Liver (tissue), 3 donors: ENCODE data around the gene SGPP2.

Experiments used
- CTCF ChIP-seq: fragments of 150-350 bp; IDR thresholded peaks from 2 replicates; pipeline ENCODE4 v1.5.1; 2017; ENCODE audit warnings: improper control_type of control experiment, low read depth, low read length; ENCODE audit not compliant: missing input control
- EGR1 ChIP-seq, 2 donors: IDR thresholded peaks; 2 replicates each; pipeline ENCODE4 v1.6.1; 2016 to 2018; ENCODE audit warnings: antibody characterized with exemption in 2 of 2, low read depth in 2 of 2
- GABPA ChIP-seq, 2 donors: IDR thresholded peaks in 1 of 2; conservative IDR thresholded peaks in 1 of 2; 2 replicates each; pipeline ENCODE4 v1.6.1; 2016; ENCODE audit warnings: antibody characterized with exemption in 2 of 2, mild to moderate bottlenecking in 1 of 2, moderate library complexity in 1 of 2
- JUND ChIP-seq, 2 donors: IDR thresholded peaks; 2 replicates each; pipeline ENCODE4 v1.6.1; 2016; ENCODE audit warnings: antibody characterized with exemption in 2 of 2
- RAD21 ChIP-seq, 2 donors: IDR thresholded peaks; 2 replicates each; pipeline ENCODE4 v1.6.1; 2016; ENCODE audit warnings: antibody characterized with exemption in 2 of 2, mild to moderate bottlenecking in 2 of 2
- RXRA ChIP-seq, 2 donors: IDR thresholded peaks; 2 replicates each; pipeline ENCODE4 v1.6.1; 2017 to 2018; ENCODE audit warnings: antibody characterized with exemption in 2 of 2, mild to moderate bottlenecking in 1 of 2
- SP1 ChIP-seq: IDR thresholded peaks from 2 replicates; pipeline ENCODE4 v1.6.1; 2018; ENCODE audit warnings: antibody characterized with exemption, mild to moderate bottlenecking
- TAF1 ChIP-seq: conservative IDR thresholded peaks from 2 replicates; pipeline ENCODE4 v1.6.1; 2016; ENCODE audit warnings: antibody characterized with exemption, mild to moderate bottlenecking
- YY1 ChIP-seq: IDR thresholded peaks from 2 replicates; pipeline ENCODE4 v1.6.1; 2016; ENCODE audit warnings: antibody characterized with exemption, mild to moderate bottlenecking
- TF ChIP-seq, protein P1 (sequence below): IDR thresholded peaks from 2 replicates; pipeline ENCODE4 v1.6.1; 2016; ENCODE audit warnings: antibody characterized with exemption
- TF ChIP-seq, protein P2 (sequence below): IDR thresholded peaks from 2 replicates; pipeline ENCODE4 v1.6.1; 2016; ENCODE audit warnings: antibody characterized with exemption
- TF ChIP-seq, protein P3 (sequence below): IDR thresholded peaks from 2 replicates; pipeline ENCODE4 v1.6.1; 2016; ENCODE audit warnings: antibody characterized with exemption, mild to moderate bottlenecking
- donor health status: healthy.
- donor health status: healthy.

DNA sequence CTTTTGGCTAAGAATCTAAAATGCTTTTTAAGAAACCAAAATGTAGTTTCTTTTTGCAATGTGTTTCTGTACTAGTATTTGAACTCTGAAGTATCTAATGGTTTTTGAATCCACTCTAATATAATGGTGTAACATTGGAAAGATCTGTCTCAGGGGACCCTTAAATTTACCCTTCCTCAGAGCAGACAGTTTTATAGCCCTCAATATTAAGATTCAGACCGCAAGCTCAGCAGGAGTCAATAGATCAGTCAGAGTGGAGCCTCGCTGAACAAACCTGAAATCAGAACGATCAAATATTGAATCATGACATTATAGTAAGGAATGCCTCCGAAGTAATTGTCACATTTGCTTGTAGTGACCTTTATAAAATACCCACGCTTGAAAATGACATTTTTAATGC is 18.3 kb downstream of the SGPP2 start:
- TF ChIP-seq CTCF (no peak), YY1 (no peak), RAD21 (IDR thresholded peaks at IDR 0.05) (no peak), JUND (IDR thresholded peaks at IDR 0.05) (no peak), SP1 (no peak), EGR1 (IDR thresholded peaks at IDR 0.05; ENCODE audit: low read depth in 2 of 2) (no peak), GABPA (IDR thresholded peaks at IDR 0.05 in 1 of 2, conservative IDR thresholded peaks at IDR 0.05 in 1 of 2) (no peak), TAF1 (no peak), RXRA (IDR thresholded peaks at IDR 0.05) (no peak)
- TF ChIP-seq, protein P1, sequence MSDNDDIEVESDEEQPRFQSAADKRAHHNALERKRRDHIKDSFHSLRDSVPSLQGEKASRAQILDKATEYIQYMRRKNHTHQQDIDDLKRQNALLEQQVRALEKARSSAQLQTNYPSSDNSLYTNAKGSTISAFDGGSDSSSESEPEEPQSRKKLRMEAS, result no peak
- TF ChIP-seq, protein P2, sequence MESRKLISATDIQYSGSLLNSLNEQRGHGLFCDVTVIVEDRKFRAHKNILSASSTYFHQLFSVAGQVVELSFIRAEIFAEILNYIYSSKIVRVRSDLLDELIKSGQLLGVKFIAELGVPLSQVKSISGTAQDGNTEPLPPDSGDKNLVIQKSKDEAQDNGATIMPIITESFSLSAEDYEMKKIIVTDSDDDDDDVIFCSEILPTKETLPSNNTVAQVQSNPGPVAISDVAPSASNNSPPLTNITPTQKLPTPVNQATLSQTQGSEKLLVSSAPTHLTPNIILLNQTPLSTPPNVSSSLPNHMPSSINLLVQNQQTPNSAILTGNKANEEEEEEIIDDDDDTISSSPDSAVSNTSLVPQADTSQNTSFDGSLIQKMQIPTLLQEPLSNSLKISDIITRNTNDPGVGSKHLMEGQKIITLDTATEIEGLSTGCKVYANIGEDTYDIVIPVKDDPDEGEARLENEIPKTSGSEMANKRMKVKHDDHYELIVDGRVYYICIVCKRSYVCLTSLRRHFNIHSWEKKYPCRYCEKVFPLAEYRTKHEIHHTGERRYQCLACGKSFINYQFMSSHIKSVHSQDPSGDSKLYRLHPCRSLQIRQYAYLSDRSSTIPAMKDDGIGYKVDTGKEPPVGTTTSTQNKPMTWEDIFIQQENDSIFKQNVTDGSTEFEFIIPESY, result no peak
- TF ChIP-seq, protein P3, sequence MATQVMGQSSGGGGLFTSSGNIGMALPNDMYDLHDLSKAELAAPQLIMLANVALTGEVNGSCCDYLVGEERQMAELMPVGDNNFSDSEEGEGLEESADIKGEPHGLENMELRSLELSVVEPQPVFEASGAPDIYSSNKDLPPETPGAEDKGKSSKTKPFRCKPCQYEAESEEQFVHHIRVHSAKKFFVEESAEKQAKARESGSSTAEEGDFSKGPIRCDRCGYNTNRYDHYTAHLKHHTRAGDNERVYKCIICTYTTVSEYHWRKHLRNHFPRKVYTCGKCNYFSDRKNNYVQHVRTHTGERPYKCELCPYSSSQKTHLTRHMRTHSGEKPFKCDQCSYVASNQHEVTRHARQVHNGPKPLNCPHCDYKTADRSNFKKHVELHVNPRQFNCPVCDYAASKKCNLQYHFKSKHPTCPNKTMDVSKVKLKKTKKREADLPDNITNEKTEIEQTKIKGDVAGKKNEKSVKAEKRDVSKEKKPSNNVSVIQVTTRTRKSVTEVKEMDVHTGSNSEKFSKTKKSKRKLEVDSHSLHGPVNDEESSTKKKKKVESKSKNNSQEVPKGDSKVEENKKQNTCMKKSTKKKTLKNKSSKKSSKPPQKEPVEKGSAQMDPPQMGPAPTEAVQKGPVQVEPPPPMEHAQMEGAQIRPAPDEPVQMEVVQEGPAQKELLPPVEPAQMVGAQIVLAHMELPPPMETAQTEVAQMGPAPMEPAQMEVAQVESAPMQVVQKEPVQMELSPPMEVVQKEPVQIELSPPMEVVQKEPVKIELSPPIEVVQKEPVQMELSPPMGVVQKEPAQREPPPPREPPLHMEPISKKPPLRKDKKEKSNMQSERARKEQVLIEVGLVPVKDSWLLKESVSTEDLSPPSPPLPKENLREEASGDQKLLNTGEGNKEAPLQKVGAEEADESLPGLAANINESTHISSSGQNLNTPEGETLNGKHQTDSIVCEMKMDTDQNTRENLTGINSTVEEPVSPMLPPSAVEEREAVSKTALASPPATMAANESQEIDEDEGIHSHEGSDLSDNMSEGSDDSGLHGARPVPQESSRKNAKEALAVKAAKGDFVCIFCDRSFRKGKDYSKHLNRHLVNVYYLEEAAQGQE, result no peak
